WI38 (cell line): ENCODE data around the gene LCN6.

Experiments used
- H3K4me3 ChIP-seq: 2 replicates; pipeline ENCODE4 v1.5.1; 2011; ENCODE audit warnings: low read depth, mild to moderate bottlenecking, control low read depth, low read length
- CTCF ChIP-seq: IDR thresholded peaks from 2 replicates; pipeline ENCODE4 v1.5.1; 2012; ENCODE audit warnings: low read depth, mild to moderate bottlenecking, control low read depth, low read length

Gene LCN6

GRCh38 chr9:136720251-136720897 is 28.0 kb downstream of the LCN6 start:
- TF ChIP-seq CTCF = no peak
- H3K4me3 ChIP-seq = no peak overlapping the region

GRCh38 chr9:136719195-136719880 is 29.0 kb downstream of the LCN6 start:
- TF ChIP-seq CTCF = no peak
- no peak overlapping the region for H3K4me3 ChIP-seq

GRCh38 chr9:136718345-136719194 is 29.8 kb downstream of the LCN6 start:
- TF ChIP-seq CTCF = no peak
- no peak overlapping the region for H3K4me3 ChIP-seq

GRCh38 chr9:136717399-136717798 is 30.9 kb downstream of the LCN6 start:
- no peak overlapping the region for H3K4me3 ChIP-seq
- no peak for TF ChIP-seq CTCF

GRCh38 chr9:136714893-136715274 is 33.4 kb downstream of the LCN6 start:
- H3K4me3 ChIP-seq = no peak overlapping the region
- no peak for TF ChIP-seq CTCF

- H3K4me3 ChIP-seq = no peak overlapping the region
Observed at GRCh38 chr9:136714096-136714892, 34.0 kb downstream of the LCN6 start.

More at GRCh38 chr9:136714096-136714892, 34.0 kb downstream of the LCN6 start:
- no peak for TF ChIP-seq CTCF
